ENCODE data around the gene MRC1. TPM values are rescaled to one million over a fixed set of nuclear protein-coding genes. Genes with fewer than 3 reads are reported as not detected.

Gene MRC1
- polyA plus RNA-seq, 3 donors, result 0.11 to 0.41 (median 0.34) TPM

- Mint-ChIP-seq H3K36me3 (no peaks in the 10 kb centered on the region), H3K4me3 (no peak overlapping the region), H3K27ac (peak overlapping the region in 1 of 7 donors; percentile 77), H3K27me3 (ENCODE audit: low read depth in 3 of 3) (peaks cover 1 to 7% (median 2%) of the 10 kb centered on the region in 3 donors), H3K4me1 (peaks cover 54% of the 10 kb centered on the region), H3K9me3 (peaks cover 0 to 2% (median 0%) of the 10 kb centered on the region in 7 donors)
- Histone ChIP-seq H3K9me3 (replicated peaks in 1 of 2; ENCODE audit: control insufficient read depth in 1 of 2, insufficient read depth in 1 of 2, low read length in 2 of 2) (no peaks in the 10 kb centered on the region), H3K4me3 (replicated peaks in 1 of 3; ENCODE audit: low read depth in 2 of 3, low read length in 3 of 3) (no peak overlapping the region), H3K4me1 (ENCODE audit: control insufficient read depth in 1 of 2, insufficient read depth in 2 of 2, low read length in 2 of 2) (peaks cover 42 to 47% of the 10 kb centered on the region in 2 donors), H3K27ac (ENCODE audit: low read depth in 1 of 2, low read length in 2 of 2) (no peak overlapping the region), H2AFZ (ENCODE audit: insufficient read depth, low read depth, low read length, poor library complexity, severe bottlenecking) (no peak overlapping the region), H3K27me3 (ENCODE audit: control insufficient read depth in 2 of 2, insufficient read depth in 2 of 2, low read length in 2 of 2) (no peaks in the 10 kb centered on the region), H3K79me2 (ENCODE audit: insufficient read depth, low read length) (no peaks in the 10 kb centered on the region), H4K20me1 (ENCODE audit: insufficient read depth, low read length) (no peaks in the 10 kb centered on the region), H3K36me3 (replicated peaks in 1 of 2; ENCODE audit: control insufficient read depth in 1 of 2, insufficient read depth in 2 of 2, low read length in 2 of 2) (no peaks in the 10 kb centered on the region), H3K4me2 (replicated peaks; ENCODE audit: extremely low read depth, low read length, poor library complexity, severe bottlenecking) (no peak overlapping the region), H3K9ac (ENCODE audit: insufficient read depth, low read length, poor library complexity, severe bottlenecking) (no peak overlapping the region)
- no peak for DNase-seq
- TF ChIP-seq, protein P1, sequence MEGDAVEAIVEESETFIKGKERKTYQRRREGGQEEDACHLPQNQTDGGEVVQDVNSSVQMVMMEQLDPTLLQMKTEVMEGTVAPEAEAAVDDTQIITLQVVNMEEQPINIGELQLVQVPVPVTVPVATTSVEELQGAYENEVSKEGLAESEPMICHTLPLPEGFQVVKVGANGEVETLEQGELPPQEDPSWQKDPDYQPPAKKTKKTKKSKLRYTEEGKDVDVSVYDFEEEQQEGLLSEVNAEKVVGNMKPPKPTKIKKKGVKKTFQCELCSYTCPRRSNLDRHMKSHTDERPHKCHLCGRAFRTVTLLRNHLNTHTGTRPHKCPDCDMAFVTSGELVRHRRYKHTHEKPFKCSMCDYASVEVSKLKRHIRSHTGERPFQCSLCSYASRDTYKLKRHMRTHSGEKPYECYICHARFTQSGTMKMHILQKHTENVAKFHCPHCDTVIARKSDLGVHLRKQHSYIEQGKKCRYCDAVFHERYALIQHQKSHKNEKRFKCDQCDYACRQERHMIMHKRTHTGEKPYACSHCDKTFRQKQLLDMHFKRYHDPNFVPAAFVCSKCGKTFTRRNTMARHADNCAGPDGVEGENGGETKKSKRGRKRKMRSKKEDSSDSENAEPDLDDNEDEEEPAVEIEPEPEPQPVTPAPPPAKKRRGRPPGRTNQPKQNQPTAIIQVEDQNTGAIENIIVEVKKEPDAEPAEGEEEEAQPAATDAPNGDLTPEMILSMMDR (IDR thresholded peaks at IDR 0.05), result no peak
- intact Hi-C loops (cut with micrococcal nuclease), result loop anchor here in 1 of 2 donors (10.0 kb wide), 1 partner anchor 47 kb away; no protein-coding TSS in a partner anchor
- WGBS (ENCODE audit: insufficient coverage), result 100% methylated on average over 8 of the region's 13 CpGs
Observed at GRCh38 chr10:17787087-17787961, 21.8 kb upstream of the MRC1 start.

DNA sequence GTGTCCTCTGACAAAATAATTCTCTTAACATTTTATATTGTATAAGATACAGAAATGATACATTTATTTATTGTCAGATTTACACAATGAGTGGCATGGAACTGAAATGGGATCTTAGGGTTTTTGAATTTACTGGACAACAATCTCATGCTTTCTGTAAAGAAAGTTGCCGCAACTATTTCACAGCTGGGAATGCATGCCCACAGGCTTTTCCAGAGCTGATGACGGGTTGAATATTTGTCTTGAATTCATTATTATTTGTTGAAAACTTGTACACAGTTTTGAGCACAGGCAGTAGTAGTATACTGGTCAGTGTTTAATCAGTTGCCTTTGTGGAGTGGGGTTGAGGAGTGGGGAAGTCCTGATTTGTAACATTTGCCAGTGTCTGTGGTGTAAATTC lies 20.5 kb upstream of the MRC1 start:
- Mint-ChIP-seq H3K4me1 (peaks cover 49% of the 10 kb centered on the region), H3K27me3 (ENCODE audit: low read depth in 3 of 3) (peaks cover 0 to 7% (median 1%) of the 10 kb centered on the region in 3 donors), H3K27ac (no peak overlapping the region), H3K9me3 (peaks cover 0 to 2% (median 0%) of the 10 kb centered on the region in 7 donors), H3K36me3 (no peaks in the 10 kb centered on the region), H3K4me3 (no peak overlapping the region)
- no peaks in the 10 kb centered on the region for H3K79me2 ChIP-seq (ENCODE audit: insufficient read depth, low read length)
- H3K4me2 ChIP-seq (replicated peaks; ENCODE audit: extremely low read depth, low read length, poor library complexity, severe bottlenecking), result no peak overlapping the region
- H3K36me3 ChIP-seq (replicated peaks in 1 of 2; ENCODE audit: control insufficient read depth in 1 of 2, insufficient read depth in 2 of 2, low read length in 2 of 2), result no peaks in the 10 kb centered on the region
- TF ChIP-seq, protein P1 (IDR thresholded peaks at IDR 0.05), result no peak
- no peaks in the 10 kb centered on the region for H4K20me1 ChIP-seq (ENCODE audit: insufficient read depth, low read length)
- DNase-seq, result no peak
- H3K27ac ChIP-seq (ENCODE audit: low read depth in 1 of 2, low read length in 2 of 2), result no peak overlapping the region
- H3K9me3 ChIP-seq (replicated peaks in 1 of 2; ENCODE audit: control insufficient read depth in 1 of 2, insufficient read depth in 1 of 2, low read length in 2 of 2), result no peaks in the 10 kb centered on the region
- WGBS (ENCODE audit: insufficient coverage), result 100% methylated on average over 1 of the region's 2 CpGs
- H2AFZ ChIP-seq (ENCODE audit: insufficient read depth, low read depth, low read length, poor library complexity, severe bottlenecking), result no peak overlapping the region
- intact Hi-C loops (cut with micrococcal nuclease), result loop anchor here in 1 of 2 donors (10.0 kb wide), 1 partner anchor 46 kb away; no protein-coding TSS in a partner anchor
- H3K9ac ChIP-seq (ENCODE audit: insufficient read depth, low read length, poor library complexity, severe bottlenecking), result no peak overlapping the region
- H3K4me1 ChIP-seq (ENCODE audit: control insufficient read depth in 1 of 2, insufficient read depth in 2 of 2, low read length in 2 of 2), result peaks cover 41 to 45% of the 10 kb centered on the region in 2 donors
- no peaks in the 10 kb centered on the region for H3K27me3 ChIP-seq (ENCODE audit: control insufficient read depth in 2 of 2, insufficient read depth in 2 of 2, low read length in 2 of 2)
- no peak overlapping the region for H3K4me3 ChIP-seq (replicated peaks in 1 of 3; ENCODE audit: low read depth in 2 of 3, low read length in 3 of 3)

Data from CD14-positive monocyte (primary cell).